GM18505 (cell line): ENCODE results near the gene MYOM1.
"Not testable (repeated sequence)": the region's sequence is repeated elsewhere in the genome, so short reads cannot be mapped to it uniquely, and the experiment has no call there.

Experiments
- ATAC-seq: cut with Tn5 transposase; IDR thresholded peaks from one replicate; pipeline ENCODE4 v1.9.1; 2021; ENCODE audit not compliant: unreplicated experiment
- POLR2A ChIP-seq: IDR thresholded peaks from 4 replicates; pipeline ENCODE4 v1.6.1; 2011; ENCODE audit warnings: borderline replicate concordance; ENCODE audit not compliant: insufficient read depth, insufficient read length; ENCODE audit errors: extremely low read depth

MYOM1 gene

DNA sequence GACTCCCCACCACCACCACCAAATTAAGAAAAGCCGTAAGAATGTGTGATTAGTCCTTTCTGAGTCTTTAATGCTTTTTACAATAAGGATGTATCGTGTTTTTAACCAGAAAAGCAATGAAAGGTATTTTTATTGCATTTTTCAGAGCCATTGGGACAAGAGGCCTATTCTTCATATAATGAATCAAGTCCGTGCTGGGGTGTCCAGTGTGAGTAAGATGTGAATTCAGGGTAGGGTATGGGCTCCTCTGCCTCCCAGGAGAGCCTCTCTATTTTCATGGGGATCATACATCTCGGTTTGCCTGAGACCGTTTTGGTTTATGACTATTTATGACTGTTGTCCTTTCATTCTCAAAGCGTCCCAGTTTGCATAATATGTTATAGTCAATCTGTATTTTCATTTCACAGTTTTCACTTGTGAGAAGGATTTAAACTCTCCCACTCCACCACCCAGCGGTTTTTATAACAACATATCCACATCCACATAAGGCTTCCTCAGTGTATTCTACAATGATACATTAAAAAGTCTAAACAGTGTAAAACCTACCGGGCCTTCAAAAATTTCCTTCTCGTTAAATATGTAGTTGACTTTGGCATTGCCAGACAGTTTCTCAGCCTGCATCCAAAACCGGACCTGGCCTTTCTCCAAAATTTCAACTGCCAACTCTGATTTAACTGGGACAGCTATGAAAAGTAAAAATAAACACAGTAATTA lies 126.0 kb downstream of the MYOM1 start:
- no peak for TF ChIP-seq POLR2A
- no peak for ATAC-seq

DNA sequence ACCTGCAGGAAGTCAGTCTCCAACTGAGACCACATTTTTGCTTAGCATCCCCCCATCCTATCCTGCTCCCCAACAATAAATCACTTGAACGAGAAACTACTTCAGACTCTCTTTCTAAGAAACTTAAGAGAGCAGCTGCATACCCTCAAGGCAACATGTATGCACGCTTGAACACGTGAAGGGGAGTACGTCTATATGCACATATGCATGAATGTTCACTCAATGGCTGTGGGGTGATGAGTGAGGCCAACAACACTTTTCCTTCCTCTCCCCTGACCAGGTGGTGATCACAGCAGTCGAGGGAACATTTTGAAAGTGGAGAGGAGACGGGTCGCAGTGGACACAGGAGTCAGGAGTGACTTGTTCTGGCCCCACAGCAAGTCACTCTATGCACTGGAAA lies 127.0 kb downstream of the MYOM1 start:
- ATAC-seq = no peak
- TF ChIP-seq POLR2A = no peak

DNA sequence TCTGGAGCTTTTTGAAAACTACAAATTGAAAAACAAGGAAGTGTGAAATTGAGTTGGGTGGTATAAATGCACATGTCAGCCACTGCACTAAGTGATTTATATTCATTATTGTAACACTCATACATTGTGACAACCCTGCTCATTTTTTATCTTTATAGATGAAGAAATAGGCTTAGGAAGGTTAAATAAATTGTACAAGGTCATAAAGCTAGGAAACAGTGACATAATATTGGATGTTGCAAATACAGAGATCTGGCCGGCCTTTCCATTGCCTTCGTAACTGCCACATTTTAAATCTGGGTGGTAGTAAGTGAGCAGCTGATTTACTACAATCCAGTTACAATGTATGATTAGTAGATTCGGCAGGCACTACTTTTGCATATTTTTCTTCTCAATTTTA lies 130.2 kb downstream of the MYOM1 start:
- ATAC-seq = no peak
- TF ChIP-seq POLR2A = no peak

DNA sequence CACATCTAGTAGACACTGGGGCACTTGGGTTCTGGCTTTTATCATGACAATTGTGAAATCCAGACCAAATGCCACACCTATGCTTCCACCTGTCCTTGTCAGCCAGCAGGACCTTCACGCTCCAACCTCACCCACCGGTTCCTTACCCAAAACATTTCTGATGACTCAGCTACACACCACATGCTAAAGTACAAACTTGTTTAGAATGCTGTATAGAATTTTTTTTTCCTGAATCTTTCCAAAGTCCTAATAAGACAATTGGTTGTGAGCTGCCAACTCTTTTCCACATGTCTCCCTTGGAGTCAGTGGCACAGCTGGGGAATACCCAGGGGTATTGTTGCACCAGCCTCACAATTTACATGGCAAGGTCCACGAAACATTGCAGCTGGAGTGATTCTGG lies 131.3 kb downstream of the MYOM1 start:
- no peak for TF ChIP-seq POLR2A
- no peak for ATAC-seq

DNA sequence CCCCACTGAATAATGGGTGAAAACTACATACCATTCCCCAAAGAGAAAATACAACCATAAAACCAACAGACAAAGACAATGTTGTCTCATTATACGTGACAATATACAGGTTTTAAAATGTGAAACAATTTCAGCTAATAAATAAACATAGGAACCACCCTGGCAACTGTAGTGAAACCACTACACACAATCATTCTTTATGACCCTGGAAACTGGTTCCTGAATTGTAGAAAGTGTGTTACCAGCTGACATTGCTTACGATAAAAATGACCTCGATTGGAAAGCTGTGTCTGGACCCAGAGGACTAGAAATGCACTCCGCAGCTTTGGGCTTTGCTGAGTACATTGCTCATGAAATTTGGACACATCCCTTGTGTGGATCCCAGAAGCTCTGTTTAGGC lies 132.9 kb downstream of the MYOM1 start:
- ATAC-seq = no peak
- no peak for TF ChIP-seq POLR2A

DNA sequence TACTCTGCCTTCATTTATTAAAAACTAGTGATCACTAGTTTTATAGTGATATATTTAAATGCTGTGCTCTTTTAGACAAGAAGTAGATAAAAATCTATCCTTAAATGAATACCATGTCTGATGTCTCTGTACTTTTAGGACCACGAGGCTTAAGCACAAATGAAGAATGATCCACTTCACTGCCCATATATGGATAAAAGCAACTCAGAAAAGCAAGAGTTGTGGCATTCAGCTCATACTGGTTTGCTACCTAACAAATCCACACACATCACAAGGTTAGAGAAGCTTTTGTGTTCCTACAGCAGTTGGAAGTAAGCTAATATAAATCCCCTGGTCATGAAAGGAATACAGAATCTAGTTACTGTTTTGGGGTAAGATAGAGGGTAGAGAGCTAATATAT lies 134.2 kb downstream of the MYOM1 start:
- no peak for TF ChIP-seq POLR2A
- no peak for ATAC-seq

DNA sequence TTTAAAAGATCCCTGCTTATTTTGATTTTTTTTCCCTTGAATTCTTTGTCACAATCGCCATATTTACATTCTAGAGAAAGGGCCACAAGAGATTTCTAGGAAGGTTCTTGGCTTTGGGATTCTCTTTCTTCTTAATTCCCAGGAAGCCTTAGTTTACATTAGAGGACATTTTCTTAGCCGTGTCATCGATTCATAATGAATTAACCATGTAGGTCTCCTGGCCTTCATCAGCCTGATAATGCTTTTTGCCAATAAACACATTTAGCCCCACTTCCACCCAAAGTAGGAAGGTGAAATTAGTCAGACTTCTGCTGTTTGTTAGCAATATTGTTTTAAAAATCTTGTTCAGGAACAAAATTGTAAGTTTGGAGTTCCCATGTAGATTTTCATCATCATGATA lies 135.6 kb downstream of the MYOM1 start:
- TF ChIP-seq POLR2A = no peak

DNA sequence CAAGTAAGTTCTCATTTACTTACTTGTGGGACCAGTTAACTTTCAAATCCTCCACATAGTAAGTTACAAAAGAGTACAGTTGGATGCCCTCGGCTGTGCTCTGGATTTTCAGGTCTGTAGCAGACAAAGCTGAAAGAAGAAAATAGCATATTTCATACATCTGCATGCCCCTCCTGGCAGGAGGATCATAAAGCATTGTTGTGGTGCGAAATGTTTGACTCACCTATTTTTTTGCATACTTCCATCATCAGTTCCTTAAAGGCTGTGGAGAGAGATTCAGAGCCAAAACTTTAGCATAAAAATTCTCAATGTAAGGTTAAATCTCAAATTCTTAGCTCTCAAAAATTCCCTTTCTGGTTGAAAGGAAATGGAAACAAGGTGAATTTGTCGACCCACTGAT lies 136.0 kb downstream of the MYOM1 start:
- ATAC-seq = no peak
- no peak for TF ChIP-seq POLR2A

More for the DNA sequence above, 135.6 kb downstream of the MYOM1 start:
- no peak for ATAC-seq

DNA sequence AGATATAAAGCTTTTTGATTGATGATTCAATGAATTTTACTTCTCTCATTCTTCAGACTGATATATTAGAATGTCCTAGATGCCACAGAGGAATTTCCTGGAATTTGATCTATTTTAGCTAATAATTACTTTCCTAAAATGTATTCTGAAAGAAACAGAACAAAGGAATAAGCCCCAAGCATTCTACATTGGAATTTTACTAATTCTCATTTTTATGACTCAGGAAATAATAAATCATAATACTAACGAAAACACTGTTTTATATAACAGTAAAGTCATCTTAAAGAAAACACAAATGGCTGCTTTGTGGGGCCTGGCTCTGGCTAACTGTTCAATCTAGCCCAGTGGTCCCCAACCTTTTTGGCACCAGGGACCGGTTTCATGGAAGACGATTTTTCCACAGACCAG lies 138.2 kb downstream of the MYOM1 start:
- TF ChIP-seq POLR2A = no peak
- no peak for ATAC-seq

DNA sequence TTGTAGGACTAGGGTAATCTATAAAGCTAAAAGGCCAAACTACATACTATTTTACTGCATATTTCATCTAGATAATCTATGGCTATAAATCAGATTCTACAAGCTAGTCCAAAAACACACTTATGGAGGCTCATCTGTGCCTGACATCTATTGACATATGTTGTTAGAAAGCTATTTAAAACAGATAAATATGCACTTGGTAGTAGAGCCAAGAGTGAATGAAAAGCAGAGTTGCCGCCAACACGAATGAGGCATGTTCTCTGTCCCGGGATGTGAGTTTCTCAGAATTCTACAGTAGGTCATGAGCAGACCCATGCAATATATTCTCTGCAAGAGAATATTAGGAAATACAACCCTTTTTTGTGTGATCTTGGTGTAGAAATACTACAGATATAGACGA lies 140.1 kb downstream of the MYOM1 start:
- ATAC-seq = no peak

DNA sequence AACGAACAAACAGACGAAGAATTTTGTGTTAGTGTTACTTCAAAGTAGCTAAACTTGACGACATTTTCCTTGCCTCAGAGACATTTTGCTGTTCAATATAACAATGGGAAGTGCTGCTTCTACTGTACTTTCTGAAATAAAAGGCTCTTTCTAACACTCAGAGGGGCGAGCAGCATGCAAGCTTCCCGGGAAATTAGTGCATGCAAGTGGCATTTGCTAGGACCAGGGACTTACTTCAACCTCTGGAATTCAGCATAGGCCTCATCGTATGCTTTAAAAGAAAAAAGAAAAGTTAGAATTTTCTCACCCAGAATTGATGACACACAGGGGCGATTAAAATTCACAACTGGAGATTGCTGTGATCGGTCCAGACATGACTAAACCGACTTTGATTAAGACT lies 144.3 kb downstream of the MYOM1 start:
- no peak for ATAC-seq
- TF ChIP-seq POLR2A = no peak

More for the DNA sequence above, 140.1 kb downstream of the MYOM1 start:
- TF ChIP-seq POLR2A = no peak

DNA sequence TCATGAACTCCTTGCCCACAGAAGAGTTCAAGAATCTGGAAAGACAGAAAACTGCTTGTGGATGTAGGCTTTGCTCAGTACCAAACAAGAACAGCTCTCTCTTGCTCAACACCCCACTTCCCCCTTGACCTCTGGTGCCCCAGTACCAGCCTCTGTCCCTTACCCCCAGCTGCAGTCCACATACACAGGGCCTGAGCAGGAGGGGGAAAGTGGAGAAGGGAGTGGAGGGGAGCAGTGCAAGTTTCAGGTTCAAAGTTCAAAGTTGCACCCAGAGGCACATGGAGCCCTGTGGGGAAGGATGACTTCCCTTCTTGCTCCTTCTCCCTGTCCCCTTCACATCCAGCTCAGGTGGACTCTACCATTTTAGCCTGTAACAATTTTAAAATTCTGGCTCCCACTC lies 145.7 kb downstream of the MYOM1 start:
- no peak for ATAC-seq
- TF ChIP-seq POLR2A = no peak

DNA sequence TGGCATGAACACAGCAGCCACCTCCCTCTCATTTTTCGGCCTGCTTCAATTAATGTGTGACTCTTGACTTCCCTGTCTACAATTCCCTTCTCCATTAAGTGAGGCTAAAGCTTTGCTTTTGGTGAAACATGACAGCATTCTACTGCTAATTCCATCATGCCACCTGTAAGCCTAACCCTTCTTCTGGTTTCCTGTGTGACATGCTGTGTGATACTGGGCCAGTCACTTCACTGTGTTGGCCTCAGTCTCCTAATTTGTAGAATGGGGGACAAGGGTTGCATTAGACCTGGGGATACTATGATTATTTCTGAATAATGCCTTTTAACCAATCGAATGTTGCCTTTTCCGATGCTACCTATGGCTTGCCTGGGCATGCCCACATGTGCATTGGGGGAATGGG lies 146.4 kb downstream of the MYOM1 start:
- not testable (repeated sequence) for ATAC-seq

DNA sequence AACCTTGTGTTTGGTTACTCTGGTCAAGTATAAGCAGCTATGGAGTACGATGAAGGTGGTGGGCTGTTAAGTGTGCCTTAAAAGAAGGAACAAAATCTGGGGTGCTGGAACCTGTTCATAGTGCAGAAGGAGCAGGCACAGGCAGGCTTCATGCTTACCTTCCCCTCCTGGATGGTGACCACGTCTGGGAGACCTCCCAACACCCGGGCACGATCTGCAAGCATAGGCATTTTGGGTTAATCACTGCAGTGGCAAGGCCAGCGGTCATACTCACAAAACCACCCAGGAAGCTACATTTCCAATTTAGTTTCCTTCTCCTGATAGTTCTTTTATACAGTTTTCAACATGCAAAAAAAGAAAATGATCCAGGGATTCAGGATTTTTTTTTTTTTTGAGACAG lies 148.1 kb downstream of the MYOM1 start:
- no peak for ATAC-seq
- TF ChIP-seq POLR2A = no peak

DNA sequence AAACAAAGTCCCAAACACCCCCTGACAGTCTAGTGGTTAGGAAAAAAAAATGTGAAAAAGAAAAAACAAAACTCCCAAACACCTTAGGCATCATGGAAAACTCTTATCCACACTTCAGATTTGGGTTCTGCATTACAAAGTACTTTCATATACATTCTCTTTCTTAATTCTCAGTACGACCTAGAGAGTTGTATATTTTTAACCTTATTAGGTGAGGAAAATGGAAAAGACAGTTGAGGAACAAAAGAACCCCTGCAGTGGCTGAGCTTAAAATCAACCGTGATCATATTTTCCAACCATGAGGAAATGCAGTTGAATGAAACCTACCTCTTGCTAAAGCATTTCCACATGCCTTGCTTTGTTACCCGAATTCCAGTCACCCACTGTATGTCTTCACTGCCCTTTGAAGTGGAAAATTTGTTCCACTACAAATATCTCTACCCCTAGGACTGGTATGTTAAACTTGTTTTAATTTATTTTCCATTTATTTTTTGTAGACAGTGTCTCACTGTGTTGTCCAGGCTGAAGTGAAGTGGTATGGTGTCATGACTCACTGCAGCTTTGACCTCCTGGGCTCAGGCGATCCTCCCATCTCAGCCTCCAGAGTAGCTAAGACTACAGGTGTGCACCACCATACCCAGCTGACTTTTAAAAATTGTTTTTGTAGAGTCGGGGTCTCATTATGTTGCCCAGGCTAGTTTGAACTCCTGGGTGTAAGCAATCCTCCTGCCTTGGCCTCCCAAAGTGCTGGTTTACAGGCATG lies 149.9 kb downstream of the MYOM1 start:
- ATAC-seq = no peak
- no peak for TF ChIP-seq POLR2A

DNA sequence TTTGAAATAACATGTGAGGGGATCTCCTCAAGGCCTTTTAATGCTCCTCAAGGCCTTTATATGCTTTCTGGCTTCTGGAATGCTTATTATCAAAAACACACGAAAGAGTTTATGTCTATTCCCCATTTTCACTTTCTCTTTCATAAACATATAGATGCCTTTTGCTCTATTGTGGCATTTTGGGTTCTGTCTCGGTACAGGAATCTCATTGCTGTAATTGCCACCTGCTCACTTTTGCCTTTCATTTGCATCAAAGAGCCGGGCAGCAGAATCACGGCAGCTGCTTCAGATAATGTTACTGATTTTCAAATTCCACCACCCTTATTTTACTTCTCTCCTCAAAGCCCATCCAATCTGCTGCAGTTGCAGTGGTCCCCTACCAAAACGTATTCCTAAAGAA lies 152.0 kb downstream of the MYOM1 start:
- TF ChIP-seq POLR2A = no peak
- ATAC-seq = no peak
